Stimulated activated CD8-positive, alpha-beta memory T cell treated with anti-CD3 and anti-CD28 coated beads, Interleukin-15, amount 100 ng/mL, for 48 hours (primary cell): Measurements from ENCODE around the gene TTC39B.
A peak's percentile ranks its signal among the peaks of the same experiment; 100 is the strongest.
"Not testable (repeated sequence)": the region's sequence is repeated elsewhere in the genome, so short reads cannot be mapped to it uniquely, and the experiment has no call there.

Experiments used
- DNase-seq, 2 donors: peaks; one replicate each; pipeline ENCODE4 v3.0.0-alpha.2; 2020; ENCODE audit warnings: low read depth in 2 of 2

Gene TTC39B

GRCh38 chr9:15306757-15307522 is at the start of gene TTC39B:
TTC39B (minus strand) TSS chr9:15307216; CDS start chr9:15307125, 91 bp downstream.
- DNase-seq = peak; percentile 81 to 88

GRCh38 chr9:15355669-15356068 is 48.7 kb upstream of the TTC39B start:
- DNase-seq = no peak

- no peak for DNase-seq
Measured at GRCh38 chr9:15354713-15355112, 47.7 kb upstream of the TTC39B start.

GRCh38 chr9:15353892-15354291 is 46.9 kb upstream of the TTC39B start:
- no peak for DNase-seq

GRCh38 chr9:15352306-15352705 is 45.3 kb upstream of the TTC39B start:
- DNase-seq = no peak

GRCh38 chr9:15349892-15350761 is 43.1 kb upstream of the TTC39B start:
- no peak for DNase-seq

GRCh38 chr9:15346837-15347236 is 39.8 kb upstream of the TTC39B start:
- DNase-seq = no peak

GRCh38 chr9:15344191-15344590 is 37.2 kb upstream of the TTC39B start:
- DNase-seq = no peak

GRCh38 chr9:15333376-15333881 is 26.4 kb upstream of the TTC39B start:
- no peak for DNase-seq

GRCh38 chr9:15332939-15333338 is 25.9 kb upstream of the TTC39B start:
- no peak for DNase-seq

- DNase-seq = no peak
Measured at GRCh38 chr9:15329539-15330109, 22.6 kb upstream of the TTC39B start.

- no peak for DNase-seq
Measured at GRCh38 chr9:15328946-15329345, 21.9 kb upstream of the TTC39B start.

GRCh38 chr9:15322695-15323094 is 15.7 kb upstream of the TTC39B start:
- not testable (repeated sequence) for DNase-seq

- not testable (repeated sequence) for DNase-seq
Measured at GRCh38 chr9:15319661-15320060, 12.6 kb upstream of the TTC39B start.

GRCh38 chr9:15317836-15318235 is 10.8 kb upstream of the TTC39B start:
- no peak for DNase-seq

GRCh38 chr9:15311607-15312006 is 4.6 kb upstream of the TTC39B start:
- DNase-seq = no peak

GRCh38 chr9:15310107-15310850 is 3.3 kb upstream of the TTC39B start:
- DNase-seq = no peak

- no peak for DNase-seq
Measured at GRCh38 chr9:15308511-15308910, 1.5 kb upstream of the TTC39B start.

GRCh38 chr9:15307523-15307841 is 466 bp upstream of the TTC39B start:
- DNase-seq = no peak

GRCh38 chr9:15306068-15306756 is 804 bp downstream of the TTC39B start:
- no peak for DNase-seq

GRCh38 chr9:15305470-15305869 is 1.5 kb downstream of the TTC39B start:
- no peak for DNase-seq
